NCI-H128 (cell line): Measurements from ENCODE around the gene IFTAP.
"Not testable (repeated sequence)": the region's sequence is repeated elsewhere in the genome, so short reads cannot be mapped to it uniquely, and the experiment has no call there.

Source experiments
- DNase-seq: peaks from one replicate; lab custom pipeline; 2025; ENCODE audit not compliant: unreplicated experiment; lab: John Stamatoyannopoulos, UW

IFTAP gene

DNA sequence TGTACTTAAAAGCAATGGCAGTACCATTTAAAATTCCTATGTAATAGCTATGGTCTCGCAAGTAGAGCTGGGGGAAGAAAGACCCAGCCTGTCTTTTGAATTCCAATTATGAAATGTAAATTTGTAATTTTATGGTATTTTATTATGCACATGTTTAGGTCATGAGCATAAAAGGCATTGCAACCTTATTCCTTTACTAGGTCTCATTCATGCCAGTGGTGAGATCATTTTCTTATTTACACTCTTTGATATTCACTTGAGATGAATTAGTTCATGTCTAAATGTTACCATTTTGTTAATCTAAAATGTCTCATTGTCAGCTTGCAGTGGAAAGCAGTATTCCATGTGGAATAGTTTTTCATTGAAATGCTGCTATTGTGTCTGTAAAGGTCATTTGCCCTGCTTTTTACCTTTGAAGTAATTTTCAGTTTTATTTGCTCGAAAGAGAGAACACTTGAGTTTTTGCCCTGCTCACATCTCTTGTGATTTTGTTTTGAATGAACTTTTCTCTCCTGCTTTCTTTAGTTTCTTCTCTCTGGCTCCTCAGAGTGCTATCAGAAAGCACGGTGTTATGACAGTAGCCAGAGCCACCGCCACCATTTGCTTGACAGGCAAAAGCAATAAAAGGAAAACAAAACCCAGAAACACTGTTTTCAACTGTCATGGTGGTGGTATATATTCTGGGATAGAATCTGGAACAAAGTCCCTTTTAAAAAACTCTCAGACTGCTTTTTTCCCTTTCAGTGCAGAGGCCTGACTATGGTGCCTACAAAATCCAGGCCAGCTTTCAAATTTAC is 41.0 kb downstream of the IFTAP start:
- no peak for DNase-seq

DNA sequence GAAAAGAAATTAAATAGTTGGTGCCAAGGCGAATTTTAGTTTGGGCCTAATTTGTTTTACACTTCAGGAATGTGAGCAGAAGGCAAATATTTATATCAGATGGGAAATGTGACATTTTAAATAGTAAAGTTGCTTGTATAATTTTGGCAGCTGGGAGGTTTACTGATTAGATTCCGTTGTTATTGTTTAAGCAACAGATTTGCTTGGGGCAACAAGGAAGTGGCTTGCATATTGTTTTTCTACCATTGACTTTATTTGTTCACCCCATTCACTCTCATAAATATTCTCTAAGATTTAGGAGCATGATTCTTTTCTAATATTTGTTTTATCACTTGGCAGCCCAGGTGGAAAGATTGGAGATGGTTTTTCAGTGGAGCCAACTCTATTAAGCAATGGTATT is 44.3 kb downstream of the IFTAP start:
- DNase-seq, result no peak

DNA sequence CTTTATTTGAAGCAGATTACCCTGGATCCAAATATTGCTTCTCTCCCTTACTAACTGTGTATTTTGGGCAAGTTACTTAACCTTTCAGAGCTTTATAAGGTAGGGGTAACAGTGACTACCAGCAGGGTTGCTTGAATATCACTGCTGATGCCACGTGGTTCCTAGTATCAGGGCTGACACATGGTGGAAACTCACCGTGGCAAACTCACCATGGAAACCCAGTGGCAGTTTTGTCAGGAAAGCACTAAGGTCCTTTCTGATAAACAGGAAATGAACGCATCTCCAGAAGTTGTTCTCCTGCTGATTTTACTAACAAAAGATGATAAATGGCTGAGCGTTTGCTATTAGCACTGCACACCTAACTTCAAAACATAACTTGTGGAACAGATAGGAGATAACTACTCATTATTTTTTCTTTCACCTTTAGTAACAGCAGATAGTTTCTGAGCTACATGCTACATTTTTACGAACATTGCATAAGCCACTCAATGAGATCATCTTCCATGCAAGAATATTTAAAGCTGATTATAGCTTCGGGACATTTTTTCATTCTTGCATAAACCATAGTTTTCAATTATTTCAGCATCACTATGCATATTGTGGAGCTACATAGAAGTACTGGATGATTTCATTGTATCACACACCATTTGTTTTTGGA is 63.4 kb downstream of the IFTAP start:
- DNase-seq, result no peak

DNA sequence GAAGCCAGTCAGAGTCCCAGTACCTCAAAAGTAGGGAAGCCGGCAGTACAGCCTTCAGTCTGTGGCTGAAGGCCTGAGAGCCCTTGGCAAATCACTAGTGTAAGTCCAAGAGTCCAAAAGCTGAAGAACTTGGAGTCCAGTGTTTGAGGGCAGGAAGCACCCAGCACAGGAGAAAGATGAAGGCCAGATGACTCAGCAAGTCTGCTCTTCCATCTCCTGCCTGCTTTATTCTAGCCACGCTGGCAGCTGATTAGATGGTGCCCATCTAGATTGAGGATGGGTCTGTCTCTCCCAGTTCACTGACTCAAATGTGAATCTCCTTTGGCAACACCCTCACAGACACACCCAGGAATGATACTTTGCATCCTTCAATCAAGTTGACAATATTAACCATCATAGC is 67.1 kb downstream of the IFTAP start:
- not testable (repeated sequence) for DNase-seq

DNA sequence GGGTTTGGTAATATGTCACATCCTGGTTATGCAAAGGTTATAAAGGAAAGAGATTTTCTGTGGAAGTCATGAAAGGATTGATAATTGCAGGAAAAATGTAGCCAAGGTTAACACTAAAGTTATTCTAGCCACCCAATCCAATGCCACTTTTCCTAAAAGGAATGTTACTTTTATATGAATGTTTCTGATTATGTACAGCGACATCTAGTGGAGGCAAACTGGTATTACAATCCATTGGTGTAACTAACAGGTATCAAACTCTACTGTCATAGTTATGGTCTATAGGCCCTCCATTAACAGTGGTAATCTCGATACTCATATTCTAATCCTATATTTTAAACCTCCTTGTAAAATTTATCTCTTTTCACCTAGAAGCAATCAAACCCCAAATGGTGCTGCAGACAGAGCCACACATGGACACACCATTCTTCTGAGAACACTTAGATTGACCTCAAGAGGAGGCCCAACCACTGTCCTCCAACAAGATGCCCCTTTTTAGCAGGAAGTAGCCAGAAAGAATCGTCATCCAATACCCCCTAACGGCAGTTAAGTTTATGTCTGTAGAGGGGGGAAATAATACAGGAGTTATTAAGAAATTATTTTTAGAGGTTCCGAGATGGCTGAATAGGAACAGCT is 78.6 kb downstream of the IFTAP start:
- no peak for DNase-seq

DNA sequence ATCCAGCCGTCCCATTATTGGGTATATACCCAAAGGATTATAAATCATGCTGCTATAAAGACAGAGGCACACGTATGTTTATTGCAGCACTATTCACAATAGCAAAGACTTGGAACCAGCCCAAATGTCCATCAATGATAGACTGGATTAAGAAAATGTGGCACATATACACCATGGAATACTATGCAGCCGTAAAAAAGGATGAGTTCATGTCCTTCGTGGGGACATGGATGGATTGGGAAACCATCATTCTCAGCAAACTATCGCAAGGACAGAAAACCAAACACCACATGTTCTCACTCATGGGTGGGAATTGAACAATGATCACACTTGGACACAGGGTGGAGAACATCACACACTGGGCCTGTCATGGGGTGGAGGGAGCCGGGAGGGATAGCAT is 85.2 kb downstream of the IFTAP start:
- not testable (repeated sequence) for DNase-seq

DNA sequence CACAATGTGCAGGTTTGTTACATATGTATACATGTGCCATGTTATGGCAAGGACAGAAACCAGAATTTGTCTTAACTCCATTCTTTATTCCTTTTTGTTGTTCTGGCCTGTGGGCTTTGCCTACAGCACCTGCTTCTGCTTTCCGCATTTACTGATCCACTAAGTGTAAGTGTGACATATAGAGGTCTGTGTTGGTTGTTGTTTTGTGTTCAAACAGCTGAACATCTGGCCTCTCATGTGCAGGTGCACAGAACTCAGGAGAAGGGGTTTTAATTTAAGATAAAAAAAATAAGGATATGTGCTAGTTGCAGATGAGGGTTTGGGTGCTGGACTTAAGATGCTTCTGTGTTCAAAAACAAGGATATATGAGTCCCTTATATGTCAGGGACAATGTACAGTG is 89.5 kb downstream of the IFTAP start:
- DNase-seq, result no peak

DNA sequence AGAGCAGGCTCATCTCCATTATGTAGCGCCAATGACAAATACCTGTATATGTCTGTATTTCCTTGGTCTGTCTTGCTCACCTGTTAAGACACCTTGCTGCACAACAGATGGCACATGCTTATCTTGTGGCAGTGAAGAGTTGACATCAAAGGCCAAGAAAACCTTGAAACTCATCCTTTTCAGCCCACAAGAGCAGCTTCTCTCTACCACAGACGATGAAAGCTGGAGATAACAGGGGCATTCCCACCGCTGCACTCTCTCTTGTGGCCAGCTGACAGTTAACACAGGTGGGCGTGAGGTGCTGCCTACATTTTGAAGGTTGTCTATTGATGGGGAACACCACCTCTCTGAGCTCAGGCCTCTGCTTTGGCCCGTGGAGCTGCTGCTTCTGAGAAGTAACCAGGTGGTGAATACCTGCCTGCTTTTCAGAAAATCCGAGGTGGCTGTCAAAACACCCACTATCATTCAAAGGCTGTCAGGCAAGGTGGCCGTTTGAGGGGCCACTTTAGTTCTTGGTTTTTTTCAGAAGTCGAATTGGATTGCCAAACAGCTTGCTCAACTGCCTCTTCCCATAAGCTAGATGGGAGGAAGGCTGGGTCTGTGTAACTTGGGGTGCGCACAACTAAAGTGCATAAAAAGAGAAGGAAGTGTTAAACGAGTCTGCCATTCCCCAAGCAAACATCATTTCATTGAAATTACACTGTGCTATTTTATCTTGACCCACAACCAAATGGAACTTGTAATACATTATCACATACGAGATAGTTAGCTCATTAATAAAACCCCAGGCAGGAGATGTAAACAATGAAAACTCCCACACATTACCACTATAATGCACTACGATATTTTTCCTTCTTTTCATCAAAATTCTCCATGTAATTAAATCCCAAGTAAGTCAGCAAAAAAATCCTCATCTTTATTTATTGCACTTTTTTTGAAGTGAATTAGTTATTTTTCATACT is 90.8 kb downstream of the IFTAP start:
- DNase-seq, result no peak

DNA sequence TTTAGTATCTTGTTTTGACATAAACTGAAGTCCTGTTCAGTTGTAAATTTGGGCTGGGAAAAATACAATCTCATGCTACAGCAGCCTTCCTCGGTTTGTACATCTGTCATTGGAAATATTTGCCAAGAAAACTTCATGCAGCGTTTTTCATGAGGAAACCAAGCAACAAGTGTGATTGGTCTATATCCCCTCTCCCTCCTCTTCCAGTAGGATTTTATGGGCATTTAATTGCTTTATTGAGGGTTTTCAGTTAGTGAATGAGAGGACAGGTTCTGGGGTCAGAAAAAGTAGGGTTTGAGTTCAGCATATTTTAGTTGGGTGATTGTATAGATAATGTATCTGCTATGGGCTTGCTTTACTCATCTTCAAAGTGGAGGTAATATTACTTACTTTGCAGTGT is 93.8 kb downstream of the IFTAP start:
- DNase-seq, result no peak

DNA sequence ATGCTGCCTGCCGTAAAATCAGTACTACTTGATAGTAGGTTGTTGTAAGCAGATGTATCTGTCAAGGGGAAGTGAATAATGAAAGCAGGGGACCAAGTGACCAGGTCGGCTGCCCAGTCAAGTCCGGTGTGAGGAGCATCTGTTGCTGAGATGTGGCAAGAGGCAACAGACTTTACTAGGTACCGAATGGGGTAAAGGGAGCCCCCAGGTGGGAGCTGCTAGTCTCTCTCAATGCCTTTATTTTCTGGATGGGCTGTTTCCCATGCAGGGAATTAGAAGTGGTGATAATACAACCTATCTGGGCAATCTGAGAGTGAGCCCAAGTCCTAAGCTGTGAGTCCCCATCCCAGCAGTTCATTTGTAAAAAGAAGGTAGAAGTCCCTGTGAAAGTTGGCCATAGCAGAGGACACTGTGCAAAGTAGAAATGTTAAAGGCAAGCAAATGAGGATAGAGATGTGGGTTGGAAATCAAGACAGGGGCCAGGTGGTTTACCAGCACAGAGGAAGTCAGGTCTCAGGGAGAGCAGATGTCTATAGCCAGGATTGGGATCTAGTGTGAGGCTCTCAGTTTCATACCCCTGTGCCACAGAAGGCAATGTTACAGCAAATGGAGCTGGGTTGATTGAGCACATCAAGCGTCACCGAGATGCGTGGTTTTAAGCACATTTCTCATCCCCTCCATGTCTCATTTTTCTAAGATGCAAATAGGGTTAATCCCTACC is 94.4 kb downstream of the IFTAP start:
- DNase-seq, result no peak

DNA sequence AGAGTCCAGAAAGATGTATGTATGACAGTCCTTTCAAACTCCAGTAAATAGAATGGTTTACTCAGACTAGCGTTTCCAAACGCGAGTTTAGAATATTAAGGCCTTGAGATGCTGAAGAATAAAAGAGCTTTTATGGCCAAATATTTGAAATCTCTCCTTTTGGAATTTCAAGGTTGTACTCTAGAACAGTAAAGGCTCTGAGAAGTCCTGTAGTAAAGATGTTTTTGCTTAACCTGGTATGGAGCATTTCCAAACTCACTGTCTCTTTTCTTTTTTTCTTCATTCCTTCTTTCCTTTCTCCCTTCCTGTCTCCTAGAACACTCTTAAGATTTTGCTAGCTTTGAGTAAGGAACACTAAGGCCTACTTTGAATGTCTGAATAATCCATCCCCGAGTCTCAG is 95.1 kb downstream of the IFTAP start:
- no peak for DNase-seq

DNA sequence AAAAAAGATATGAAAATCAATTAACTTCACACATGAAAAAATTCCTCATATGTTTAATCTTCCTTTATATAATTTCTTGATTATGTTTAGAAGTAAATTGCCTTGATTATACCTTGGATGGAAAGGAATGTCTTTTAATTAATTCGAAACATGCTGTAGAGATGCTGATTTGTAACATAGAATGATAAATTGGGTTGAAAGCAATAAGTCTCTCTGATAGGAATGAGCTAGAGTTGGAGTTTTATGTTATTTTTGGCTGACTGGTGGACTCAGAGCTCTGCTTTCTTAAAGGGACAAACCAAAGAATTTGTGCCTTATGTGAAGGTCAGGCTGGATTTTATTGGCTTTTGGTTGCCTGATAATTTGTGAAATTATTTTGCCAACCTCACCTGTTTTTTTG is 98.4 kb downstream of the IFTAP start:
- no peak for DNase-seq

DNA sequence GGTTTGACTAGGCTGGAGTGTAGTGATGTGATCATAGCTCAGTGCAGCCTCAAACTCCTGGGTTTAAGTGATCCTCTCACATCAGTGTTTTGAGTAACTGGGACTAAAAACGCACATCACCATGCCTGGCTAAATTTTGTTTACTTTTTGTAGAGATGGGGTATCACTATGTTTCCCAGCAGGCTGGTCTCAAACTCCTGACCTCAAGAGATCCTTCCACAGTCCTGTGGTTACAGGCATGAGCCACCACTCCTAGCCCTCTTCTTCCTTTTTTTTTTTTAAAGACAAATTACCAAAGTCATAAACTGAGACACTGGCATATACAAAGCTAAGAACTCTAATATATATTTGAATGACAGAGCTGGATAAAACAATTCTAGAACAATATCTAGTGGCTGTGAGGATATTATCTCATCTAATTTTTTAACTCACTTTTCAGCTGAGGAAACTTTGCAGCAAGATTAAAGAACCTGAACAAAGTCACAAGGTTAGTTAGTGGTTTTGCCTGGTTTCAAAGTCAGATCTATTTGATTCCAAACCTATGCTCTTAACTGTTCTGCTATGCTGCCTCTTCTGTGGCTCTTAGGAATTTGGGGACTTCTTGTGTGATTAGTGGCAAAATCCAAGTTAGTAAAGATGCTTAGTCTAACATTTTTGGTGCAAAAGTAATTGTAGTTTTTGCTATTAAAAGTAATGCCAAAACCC is 99.0 kb downstream of the IFTAP start:
- DNase-seq, result no peak

DNA sequence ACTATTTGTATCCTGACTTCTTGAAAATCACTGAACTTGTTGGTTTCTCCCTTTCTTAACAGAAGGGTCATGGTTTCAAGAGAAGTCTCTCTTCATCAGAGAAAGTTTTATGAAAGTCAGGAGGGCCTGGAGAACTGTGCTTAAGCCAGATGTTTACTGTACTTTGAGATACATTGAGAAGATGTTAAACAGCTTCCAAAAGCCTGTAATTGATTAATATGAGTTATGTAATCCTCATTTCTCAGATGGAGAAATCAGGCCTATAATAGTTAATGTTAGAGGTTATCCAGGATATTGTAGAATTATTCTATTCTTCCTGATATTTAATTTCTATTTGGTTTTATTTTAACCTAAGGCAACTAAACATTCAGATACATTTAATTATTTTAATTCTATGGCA is 100.8 kb downstream of the IFTAP start:
- no peak for DNase-seq

DNA sequence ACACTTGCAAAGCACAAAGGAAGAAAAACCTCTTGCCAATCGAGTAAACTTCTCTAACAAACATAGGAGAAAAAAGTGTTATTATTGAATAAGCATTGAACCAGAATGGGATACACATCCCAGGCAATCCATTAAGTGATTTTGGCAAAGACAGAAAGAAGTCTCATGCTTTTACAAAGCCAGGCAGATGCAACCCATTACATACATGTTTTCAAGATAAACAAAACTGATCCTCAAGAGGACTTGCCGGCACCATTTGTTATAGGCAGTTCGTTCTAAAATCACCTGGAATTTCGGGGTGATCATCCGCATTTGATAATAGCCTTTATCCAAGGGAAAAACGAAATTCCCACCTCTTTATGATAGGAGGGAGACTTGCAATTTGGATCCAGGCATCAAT is 101.3 kb downstream of the IFTAP start:
- no peak for DNase-seq

DNA sequence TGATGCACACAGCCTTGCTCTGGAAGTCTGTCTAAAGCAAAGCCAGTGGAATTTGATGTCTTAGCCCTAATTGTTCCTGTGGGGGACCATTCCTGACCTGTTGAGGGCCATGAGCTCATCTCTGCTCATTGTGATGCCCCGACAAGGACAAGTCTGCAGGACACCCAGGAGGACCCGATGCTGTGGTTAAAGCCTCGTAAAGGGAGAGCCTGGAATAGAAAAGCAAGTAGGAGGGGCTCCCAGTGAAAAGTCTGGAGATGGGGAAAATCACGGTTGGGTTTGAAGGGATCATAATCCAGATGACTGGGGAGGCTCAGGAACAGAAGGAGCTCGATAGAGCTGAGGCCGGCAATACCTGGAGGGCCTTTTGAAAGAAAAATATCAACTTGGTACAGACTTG is 102.2 kb downstream of the IFTAP start:
- DNase-seq, result no peak

DNA sequence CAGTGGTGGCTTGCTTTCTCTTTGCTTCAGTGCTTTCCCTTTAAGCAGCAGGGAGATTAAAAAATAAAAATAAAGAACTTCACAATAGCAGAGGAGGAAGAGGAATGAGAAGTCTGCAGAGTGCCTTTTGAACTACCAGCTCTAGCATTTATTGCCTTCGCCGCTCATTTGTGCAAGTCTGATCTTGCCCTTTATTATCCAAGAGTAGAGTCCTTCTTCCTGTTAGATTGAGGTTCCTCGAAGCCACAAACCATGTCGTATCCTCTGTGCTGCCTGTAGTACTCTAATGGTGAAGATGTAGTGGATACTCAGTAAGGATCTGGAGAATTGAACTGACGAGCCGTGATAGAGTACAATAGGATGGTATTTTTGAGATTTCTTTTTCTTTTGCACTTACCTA is 105.0 kb downstream of the IFTAP start:
- no peak for DNase-seq

DNA sequence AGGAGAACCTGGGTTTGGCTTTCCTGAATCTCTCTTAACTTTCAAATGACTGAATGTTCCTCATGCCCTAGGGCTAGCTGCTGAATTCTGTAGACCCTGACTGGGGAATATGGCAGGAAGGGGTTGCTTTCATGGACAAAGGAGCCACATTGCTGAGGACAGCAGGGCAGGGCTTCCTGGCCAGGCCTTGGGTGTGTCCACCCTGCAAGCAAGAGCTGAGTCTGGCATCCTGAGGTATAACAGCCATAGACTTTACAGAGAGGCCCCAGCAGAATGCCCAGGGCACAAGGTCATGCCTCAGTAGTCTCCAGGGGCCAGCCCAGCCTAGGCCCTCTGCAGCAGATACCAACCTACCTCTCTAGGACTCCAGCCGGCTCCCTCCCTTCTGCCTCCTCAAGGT is 105.9 kb downstream of the IFTAP start:
- no peak for DNase-seq

DNA sequence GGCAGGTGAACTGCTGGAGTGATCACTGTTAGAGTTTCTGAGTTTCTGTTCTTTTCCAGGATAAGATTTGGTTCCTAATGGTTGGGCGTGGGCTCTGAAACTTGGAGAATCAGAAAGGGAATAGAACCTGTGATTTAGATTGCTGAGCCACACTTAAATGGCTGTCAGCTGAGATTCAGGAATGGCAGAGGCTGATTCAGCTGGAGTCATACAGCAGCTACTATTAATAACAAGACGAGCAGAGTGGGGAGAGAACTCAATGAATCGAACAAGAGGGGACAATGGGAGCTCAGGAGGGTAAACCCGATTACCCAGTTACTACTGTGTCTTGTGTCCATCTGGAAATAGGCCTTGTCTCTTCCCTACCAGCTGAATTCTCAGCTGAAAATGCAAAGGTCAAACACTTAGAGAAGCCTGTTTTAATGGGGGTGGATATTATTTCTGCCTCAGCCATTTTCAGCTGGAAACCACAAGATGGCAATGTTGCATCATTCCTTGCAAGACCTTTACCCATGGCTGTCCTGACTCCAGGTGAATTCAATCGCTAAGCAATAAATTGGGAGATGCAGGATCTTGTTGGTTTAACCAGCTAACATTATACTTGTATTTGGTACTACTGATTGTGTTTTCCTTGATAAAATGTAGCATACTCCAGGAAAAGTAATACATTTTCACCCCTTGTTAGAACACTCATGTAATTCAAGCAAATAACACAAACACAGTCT is 108.2 kb downstream of the IFTAP start:
- DNase-seq, result no peak
